ENCODE results near the gene STAP1. TPM values are rescaled to one million over a fixed set of nuclear protein-coding genes. Genes with fewer than 3 reads are reported as not detected.

The STAP1 gene
- total RNA-seq, 1 experiment from 2014 or later = not detected

- H3K4me2 ChIP-seq (ENCODE audit: insufficient read depth, insufficient read length, low read length) = no peak overlapping the region
- DNase-seq = no peak
- no peak overlapping the region for H4K5ac ChIP-seq (ENCODE audit: insufficient read length, low read depth, low read length)
- no peak overlapping the region for H3T11ph ChIP-seq (ENCODE audit: low read length)
- H2BK5ac ChIP-seq (ENCODE audit: insufficient read length, low read length) = no peak overlapping the region
- H3K4me1 Mint-ChIP-seq = no peaks in the 10 kb centered on the region
- H3K9ac ChIP-seq (ENCODE audit: extremely low read depth, insufficient read length, low read length) = no peak overlapping the region
- no peaks in the 10 kb centered on the region for H3K36me3 Mint-ChIP-seq (ENCODE audit: insufficient read depth in 1 of 3, low read depth in 3 of 3)
- no peaks in the 10 kb centered on the region for H3K79me2 ChIP-seq (ENCODE audit: insufficient read depth, low read length)
- H2BK12ac ChIP-seq (ENCODE audit: insufficient read length, low read depth, low read length) = no peak overlapping the region
- no peaks in the 10 kb centered on the region for H3K9me3 ChIP-seq (ENCODE audit: control insufficient read depth, low read depth, low read length)
- no peaks in the 10 kb centered on the region for H4K20me1 ChIP-seq (ENCODE audit: control insufficient read depth, insufficient read depth, insufficient read length)
- H2BK120ac ChIP-seq (ENCODE audit: low read depth, low read length, poor library complexity, severe bottlenecking) = no peak overlapping the region
- no peak overlapping the region for H3K4me3 Mint-ChIP-seq
- H3K9me3 Mint-ChIP-seq = no peaks in the 10 kb centered on the region
- no peak overlapping the region for H3K14ac ChIP-seq (ENCODE audit: insufficient read depth, low read length)
- H2BK15ac ChIP-seq (ENCODE audit: low read depth, low read length) = no peak overlapping the region
- no peak overlapping the region for H3K56ac ChIP-seq (ENCODE audit: insufficient read length, low read depth, low read length)
- H3K27me3 ChIP-seq (ENCODE audit: insufficient read depth, low read length) = no peaks in the 10 kb centered on the region
- H2AK5ac ChIP-seq (ENCODE audit: insufficient read length, low read length) = no peak overlapping the region
- H3K23me2 ChIP-seq (ENCODE audit: insufficient read length, low read depth, low read length, poor library complexity, severe bottlenecking) = no peaks in the 10 kb centered on the region
- H3K27ac ChIP-seq (ENCODE audit: insufficient read length, low read depth, low read length) = no peak overlapping the region
- H3K27ac Mint-ChIP-seq = no peak overlapping the region
- H3K4me1 ChIP-seq (ENCODE audit: insufficient read depth, low read length) = no peaks in the 10 kb centered on the region
- TF ChIP-seq CTCF (conservative IDR thresholded peaks at IDR 0.05) = no peak
- H3K4ac ChIP-seq (ENCODE audit: low read depth, low read length) = no peak overlapping the region
- H2AFZ ChIP-seq (ENCODE audit: low read length) = no peak overlapping the region
- H3K79me1 ChIP-seq (ENCODE audit: insufficient read depth, low read depth, low read length, poor library complexity, severe bottlenecking) = no peaks in the 10 kb centered on the region
- H4K91ac ChIP-seq (ENCODE audit: insufficient read length, low read depth, low read length) = no peak overlapping the region
- no peaks in the 10 kb centered on the region for H3K27me3 Mint-ChIP-seq (ENCODE audit: low read depth)
- H3K18ac ChIP-seq (ENCODE audit: insufficient read length, low read depth, low read length) = no peak overlapping the region
- no peak overlapping the region for H4K8ac ChIP-seq (replicated peaks; ENCODE audit: insufficient read length, low read depth, low read length)
- H2BK20ac ChIP-seq (ENCODE audit: low read depth, low read length, poor library complexity, severe bottlenecking) = no peak overlapping the region
- H3K23ac ChIP-seq (ENCODE audit: insufficient read length, low read depth, low read length) = no peak overlapping the region
Observed at GRCh38 chr4:67565284-67565683, 6.8 kb downstream of the STAP1 start.
